Measurements from ENCODE around the gene FXR1.

DNA sequence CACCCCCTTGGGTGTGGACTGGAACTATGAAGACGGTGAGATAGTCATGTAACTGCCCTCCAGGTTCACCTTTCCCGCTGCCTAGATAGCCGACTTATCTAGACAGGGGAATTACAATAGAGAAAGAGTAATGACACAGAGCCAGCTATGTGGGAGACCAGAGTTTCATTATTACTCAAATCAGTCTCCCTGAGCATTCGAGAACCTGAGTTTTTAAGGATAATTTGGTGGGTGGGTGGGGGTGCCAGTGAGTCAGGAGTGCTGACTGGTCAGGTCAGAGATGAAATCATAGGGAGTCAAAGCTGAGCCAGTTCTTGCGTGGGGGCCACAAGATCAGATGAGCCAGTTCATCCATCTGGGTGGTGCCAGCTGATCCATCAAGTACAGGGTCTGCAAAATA, 96.8 kb downstream of the FXR1 start:
- TF ChIP-seq, protein P1, sequence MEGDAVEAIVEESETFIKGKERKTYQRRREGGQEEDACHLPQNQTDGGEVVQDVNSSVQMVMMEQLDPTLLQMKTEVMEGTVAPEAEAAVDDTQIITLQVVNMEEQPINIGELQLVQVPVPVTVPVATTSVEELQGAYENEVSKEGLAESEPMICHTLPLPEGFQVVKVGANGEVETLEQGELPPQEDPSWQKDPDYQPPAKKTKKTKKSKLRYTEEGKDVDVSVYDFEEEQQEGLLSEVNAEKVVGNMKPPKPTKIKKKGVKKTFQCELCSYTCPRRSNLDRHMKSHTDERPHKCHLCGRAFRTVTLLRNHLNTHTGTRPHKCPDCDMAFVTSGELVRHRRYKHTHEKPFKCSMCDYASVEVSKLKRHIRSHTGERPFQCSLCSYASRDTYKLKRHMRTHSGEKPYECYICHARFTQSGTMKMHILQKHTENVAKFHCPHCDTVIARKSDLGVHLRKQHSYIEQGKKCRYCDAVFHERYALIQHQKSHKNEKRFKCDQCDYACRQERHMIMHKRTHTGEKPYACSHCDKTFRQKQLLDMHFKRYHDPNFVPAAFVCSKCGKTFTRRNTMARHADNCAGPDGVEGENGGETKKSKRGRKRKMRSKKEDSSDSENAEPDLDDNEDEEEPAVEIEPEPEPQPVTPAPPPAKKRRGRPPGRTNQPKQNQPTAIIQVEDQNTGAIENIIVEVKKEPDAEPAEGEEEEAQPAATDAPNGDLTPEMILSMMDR (IDR thresholded peaks at IDR 0.05) = no peak
- TF ChIP-seq EP300 (IDR thresholded peaks at IDR 0.05) (no peak), POLR2A (IDR thresholded peaks at IDR 0.05) (no peak)
